Measurements from ENCODE around the gene CCDC127. TPM values are rescaled to one million over a fixed set of nuclear protein-coding genes. Genes with fewer than 3 reads are reported as not detected.
A peak's percentile ranks its signal among the peaks of the same experiment; 100 is the strongest.

The CCDC127 gene
- total RNA-seq, 1 experiment from 2014 or later, result 10.5 TPM

DNA sequence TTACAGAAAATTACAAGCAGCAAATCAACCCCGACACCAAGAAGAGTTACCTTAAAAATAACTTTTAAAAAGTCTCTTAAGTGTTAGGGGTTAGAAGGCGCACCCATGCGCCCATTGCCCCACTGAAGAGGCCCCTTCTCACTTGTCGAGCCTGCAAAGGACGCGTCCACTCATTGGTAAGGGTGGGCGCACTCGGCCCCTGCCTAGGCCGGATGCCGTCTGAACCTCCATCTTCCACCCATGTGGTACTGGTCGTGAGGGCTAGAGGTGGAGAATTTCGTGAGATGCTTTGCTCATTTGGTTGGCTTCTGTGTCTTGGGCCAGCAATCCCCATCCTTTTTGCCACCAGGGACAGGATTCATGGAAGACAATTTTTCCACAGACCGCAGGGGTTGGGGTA, 54.1 kb downstream of the CCDC127 start:
- CTCF ChIA-PET, result no interaction called here

DNA sequence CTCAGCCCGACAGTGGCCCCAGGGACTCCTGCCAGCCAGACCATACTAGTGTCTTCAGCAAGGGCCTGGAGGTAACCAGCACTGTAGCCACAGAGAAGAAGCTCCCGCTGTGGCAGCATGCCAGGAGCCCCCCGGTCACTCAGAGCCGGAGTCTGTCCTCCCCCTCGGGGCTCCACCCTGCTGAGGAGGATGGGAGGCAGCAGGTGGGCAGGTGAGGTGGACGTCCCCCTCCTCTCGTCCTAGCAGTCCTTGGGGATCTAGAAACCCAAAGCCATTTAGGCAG, 54.7 kb downstream of the CCDC127 start:
- H3K4me3 ChIP-seq (ENCODE audit: low read depth, low read length), result no peak overlapping the region
- no TSS peak for BruUV-seq (replicated peaks)
- no peaks in the 10 kb centered on the region for H3K27me3 ChIP-seq (replicated peaks; ENCODE audit: control insufficient read depth, insufficient read depth, low read length)
- H3K9me3 ChIP-seq, result no peaks in the 10 kb centered on the region
- H3K27me3 Mint-ChIP-seq (ENCODE audit: insufficient read depth, unreplicated experiment), result no peaks in the 10 kb centered on the region
- intact Hi-C loops (cut with micrococcal nuclease; ENCODE audit: unreplicated experiment), result no loop called here
- H3K36me3 Mint-ChIP-seq (ENCODE audit: insufficient read depth, unreplicated experiment), result peaks cover 41% of the 10 kb centered on the region
- ChIA-PET CTCF (no interaction called here), POLR2A (no interaction called here)
- H3K27ac Mint-ChIP-seq (ENCODE audit: unreplicated experiment), result no peak overlapping the region
- TF ChIP-seq, protein P1, sequence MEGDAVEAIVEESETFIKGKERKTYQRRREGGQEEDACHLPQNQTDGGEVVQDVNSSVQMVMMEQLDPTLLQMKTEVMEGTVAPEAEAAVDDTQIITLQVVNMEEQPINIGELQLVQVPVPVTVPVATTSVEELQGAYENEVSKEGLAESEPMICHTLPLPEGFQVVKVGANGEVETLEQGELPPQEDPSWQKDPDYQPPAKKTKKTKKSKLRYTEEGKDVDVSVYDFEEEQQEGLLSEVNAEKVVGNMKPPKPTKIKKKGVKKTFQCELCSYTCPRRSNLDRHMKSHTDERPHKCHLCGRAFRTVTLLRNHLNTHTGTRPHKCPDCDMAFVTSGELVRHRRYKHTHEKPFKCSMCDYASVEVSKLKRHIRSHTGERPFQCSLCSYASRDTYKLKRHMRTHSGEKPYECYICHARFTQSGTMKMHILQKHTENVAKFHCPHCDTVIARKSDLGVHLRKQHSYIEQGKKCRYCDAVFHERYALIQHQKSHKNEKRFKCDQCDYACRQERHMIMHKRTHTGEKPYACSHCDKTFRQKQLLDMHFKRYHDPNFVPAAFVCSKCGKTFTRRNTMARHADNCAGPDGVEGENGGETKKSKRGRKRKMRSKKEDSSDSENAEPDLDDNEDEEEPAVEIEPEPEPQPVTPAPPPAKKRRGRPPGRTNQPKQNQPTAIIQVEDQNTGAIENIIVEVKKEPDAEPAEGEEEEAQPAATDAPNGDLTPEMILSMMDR (IDR thresholded peaks at IDR 0.05; ENCODE audit: insufficient read depth in 1 of 2, low read depth in 1 of 2, low read length in 1 of 2, severe bottlenecking in 1 of 2, unreplicated experiment in 1 of 2), result no peak
- no peak overlapping the region for H3K4me3 Mint-ChIP-seq (ENCODE audit: unreplicated experiment)
- H3K4me1 Mint-ChIP-seq (ENCODE audit: low read depth, unreplicated experiment), result no peaks in the 10 kb centered on the region
- no peak for DNase-seq
- no peaks in the 10 kb centered on the region for H3K4me1 ChIP-seq
- H3K36me3 ChIP-seq (ENCODE audit: control insufficient read depth, insufficient read depth, low read length), result no peaks in the 10 kb centered on the region
- H3K9me3 Mint-ChIP-seq (ENCODE audit: unreplicated experiment), result no peaks in the 10 kb centered on the region

More for the DNA sequence above, 54.1 kb downstream of the CCDC127 start:
- no peak overlapping the region for H3K4me3 ChIP-seq (ENCODE audit: low read depth, low read length)
- H3K4me1 ChIP-seq, result no peaks in the 10 kb centered on the region
- intact Hi-C loops (cut with micrococcal nuclease; ENCODE audit: unreplicated experiment), result no loop called here
- H3K36me3 Mint-ChIP-seq (ENCODE audit: insufficient read depth, unreplicated experiment), result peaks cover 35% of the 10 kb centered on the region
- TF ChIP-seq, protein P1 (IDR thresholded peaks at IDR 0.05; ENCODE audit: insufficient read depth in 1 of 2, low read depth in 1 of 2, low read length in 1 of 2, severe bottlenecking in 1 of 2, unreplicated experiment in 1 of 2), result no peak
- H3K27me3 ChIP-seq (replicated peaks; ENCODE audit: control insufficient read depth, insufficient read depth, low read length), result no peaks in the 10 kb centered on the region
- POLR2A ChIA-PET, result no interaction called here
- no peak overlapping the region for H3K4me3 Mint-ChIP-seq (ENCODE audit: unreplicated experiment)
- no TSS peak for BruUV-seq (replicated peaks)
- H3K27ac Mint-ChIP-seq (ENCODE audit: unreplicated experiment), result no peak overlapping the region
- H3K27me3 Mint-ChIP-seq (ENCODE audit: insufficient read depth, unreplicated experiment), result no peaks in the 10 kb centered on the region
- no peaks in the 10 kb centered on the region for H3K9me3 Mint-ChIP-seq (ENCODE audit: unreplicated experiment)
- H3K36me3 ChIP-seq (ENCODE audit: control insufficient read depth, insufficient read depth, low read length), result no peaks in the 10 kb centered on the region
- no peaks in the 10 kb centered on the region for H3K9me3 ChIP-seq
- H3K4me1 Mint-ChIP-seq (ENCODE audit: low read depth, unreplicated experiment), result no peaks in the 10 kb centered on the region
- no peak for DNase-seq

DNA sequence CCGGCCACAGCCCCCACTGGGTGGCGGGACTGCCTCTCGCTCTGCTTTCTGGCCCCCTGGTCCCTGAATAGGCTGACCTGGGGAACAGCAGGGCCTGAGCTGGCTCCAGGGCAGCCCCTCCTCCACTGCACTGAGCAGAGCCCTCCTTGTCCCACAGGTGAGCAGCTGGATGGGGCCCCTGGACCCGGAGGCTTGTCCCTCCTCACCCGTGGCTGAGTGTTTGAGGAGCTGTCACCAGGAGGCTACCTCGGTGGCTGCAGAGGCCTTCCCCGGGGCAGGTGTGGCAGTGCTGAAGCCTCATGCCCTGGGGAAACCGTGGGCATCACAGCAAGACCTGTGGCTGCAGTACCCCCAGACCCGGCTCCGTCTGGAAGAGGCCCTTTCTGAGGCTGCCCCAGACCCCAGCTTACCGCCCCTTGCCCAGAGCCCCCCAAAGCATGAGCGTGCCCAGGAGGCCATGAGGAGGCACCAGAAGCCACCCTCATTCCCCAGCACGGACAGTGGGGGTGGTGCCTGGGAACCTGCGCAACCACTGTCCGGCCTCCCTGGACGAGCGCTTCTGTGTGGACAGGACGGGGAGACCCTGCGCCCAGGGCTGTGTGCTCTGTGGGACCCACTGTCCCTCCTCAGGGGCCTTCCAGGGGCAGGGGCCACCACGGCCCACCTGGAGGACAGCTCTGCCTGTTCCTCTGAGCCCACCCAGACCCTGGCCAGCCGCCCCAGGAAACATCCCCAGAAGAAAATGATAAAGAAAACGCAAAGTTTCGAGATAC, 55.2 kb downstream of the CCDC127 start:
- H3K27me3 Mint-ChIP-seq (ENCODE audit: insufficient read depth, unreplicated experiment), result no peaks in the 10 kb centered on the region
- CTCF ChIA-PET, result no interaction called here
- no peaks in the 10 kb centered on the region for H3K9me3 Mint-ChIP-seq (ENCODE audit: unreplicated experiment)
- TF ChIP-seq, protein P1 (IDR thresholded peaks at IDR 0.05; ENCODE audit: insufficient read depth in 1 of 2, low read depth in 1 of 2, low read length in 1 of 2, severe bottlenecking in 1 of 2, unreplicated experiment in 1 of 2), result no peak
- Histone ChIP-seq H3K4me1 (no peaks in the 10 kb centered on the region), H3K4me3 (ENCODE audit: low read depth, low read length) (no peak overlapping the region), H3K36me3 (ENCODE audit: control insufficient read depth, insufficient read depth, low read length) (no peaks in the 10 kb centered on the region), H3K27me3 (replicated peaks; ENCODE audit: control insufficient read depth, insufficient read depth, low read length) (no peaks in the 10 kb centered on the region), H3K9me3 (no peaks in the 10 kb centered on the region)
- no peak overlapping the region for H3K27ac Mint-ChIP-seq (ENCODE audit: unreplicated experiment)
- H3K4me3 Mint-ChIP-seq (ENCODE audit: unreplicated experiment), result no peak overlapping the region
- DNase-seq, result peak in 1 of 2 experiments; percentile 28
- no peaks in the 10 kb centered on the region for H3K4me1 Mint-ChIP-seq (ENCODE audit: low read depth, unreplicated experiment)
- POLR2A ChIA-PET, result no interaction called here
- peaks cover 44% of the 10 kb centered on the region for H3K36me3 Mint-ChIP-seq (ENCODE audit: insufficient read depth, unreplicated experiment)
- intact Hi-C loops (cut with micrococcal nuclease; ENCODE audit: unreplicated experiment), result no loop called here
- BruUV-seq (replicated peaks), result no TSS peak
